WTC11 (cell line): ENCODE results near the gene AKNAD1. TPM values are rescaled to one million over a fixed set of nuclear protein-coding genes. Genes with fewer than 3 reads are reported as not detected.

ENCODE experiments used
- ATAC-seq: fragments of 200-7000 bp; cut with Tn5 transposase; 2 replicates; pipeline ENCODE4 v1.10.0; 2021; ENCODE audit warnings: mild to moderate bottlenecking, moderate library complexity
- CTCF ChIA-PET: fragments of 300-600 bp; sonication (Branson Sonifier 250); formaldehyde crosslinking; loops from one replicate; lab custom pipeline; 2021; ENCODE audit warnings: antibody characterized with exemption; lab: Charles Lee
- POLR2A ChIA-PET: fragments of 350-600 bp; sonication (Branson Sonifier 250); formaldehyde crosslinking; loops from one replicate; lab custom pipeline; 2021; ENCODE audit warnings: antibody characterized with exemption; lab: Charles Lee
- DNase-seq: peaks from one replicate; pipeline ENCODE4 v3.0.0; 2021; ENCODE audit warnings: low spot score
- H3K27ac Mint-ChIP-seq: 2 replicates; pipeline ENCODE4 v1.8.0; 2021; ENCODE audit warnings: mixed read lengths
- H3K27me3 Mint-ChIP-seq: 2 replicates; pipeline ENCODE4 v1.8.0; 2021; ENCODE audit warnings: low read depth, mild to moderate bottlenecking, moderate library complexity, mixed read lengths
- H3K36me3 Mint-ChIP-seq: 2 replicates; pipeline ENCODE4 v1.8.0; 2021; ENCODE audit warnings: mixed read lengths
- H3K4me1 Mint-ChIP-seq: 2 replicates; pipeline ENCODE4 v1.8.0; 2022; ENCODE audit warnings: mixed read lengths
- H3K4me3 Mint-ChIP-seq: 2 replicates; pipeline ENCODE4 v1.8.0; 2021; ENCODE audit warnings: mild to moderate bottlenecking, moderate library complexity, mixed read lengths
- H3K9me3 Mint-ChIP-seq: 2 replicates; pipeline ENCODE4 v1.8.0; 2021; ENCODE audit warnings: mixed read lengths
- CBFB ChIP-seq: sonication (generic); formaldehyde crosslinking; IDR thresholded peaks from 2 replicates; pipeline ENCODE4 v1.8.1; 2022; ENCODE audit warnings: mild to moderate bottlenecking, low read depth, missing genetic modification reagents
- ESRRA ChIP-seq: sonication (generic); formaldehyde crosslinking; IDR thresholded peaks from 2 replicates; pipeline ENCODE4 v1.8.1; 2022; ENCODE audit warnings: mild to moderate bottlenecking, missing genetic modification reagents, borderline replicate concordance
- FOXJ3 ChIP-seq: sonication (generic); formaldehyde crosslinking; IDR thresholded peaks from 2 replicates; pipeline ENCODE4 v1.9.0; 2021; ENCODE audit warnings: missing genetic modification reagents, mild to moderate bottlenecking, borderline replicate concordance
- GRHL2 ChIP-seq: fragments of 250-450 bp; sonication (Bioruptor Pico); IDR thresholded peaks from 2 replicates; pipeline ENCODE4 v1.8.0; 2022; ENCODE audit warnings: mild to moderate bottlenecking, moderate library complexity; ENCODE audit not compliant: insufficient replicate concordance, severe bottlenecking
- GTF2I ChIP-seq: fragments of 250-450 bp; sonication (Bioruptor Pico); conservative IDR thresholded peaks from 2 replicates; pipeline ENCODE4 v1.4.0; 2021; ENCODE audit warnings: mild to moderate bottlenecking
- HMGA2 ChIP-seq: fragments of 250-450 bp; sonication (Bioruptor Pico); IDR thresholded peaks from 2 replicates; pipeline ENCODE4 v1.4.0; 2021; ENCODE audit warnings: mild to moderate bottlenecking, moderate library complexity
- IRF2 ChIP-seq: sonication (generic); formaldehyde crosslinking; IDR thresholded peaks from 2 replicates; pipeline ENCODE4 v1.8.0; 2022; ENCODE audit warnings: low read depth, missing genetic modification reagents, borderline replicate concordance
- JUN ChIP-seq: sonication (generic); formaldehyde crosslinking; IDR thresholded peaks from 2 replicates; pipeline ENCODE4 v1.8.0; 2023; ENCODE audit warnings: mild to moderate bottlenecking, missing genetic modification reagents
- MXD4 ChIP-seq: fragments of 250-450 bp; sonication (Bioruptor Pico); IDR thresholded peaks from 2 replicates; pipeline ENCODE4 v1.8.0; 2021; ENCODE audit warnings: mild to moderate bottlenecking, moderate library complexity, borderline replicate concordance
- NFYB ChIP-seq: sonication (generic); formaldehyde crosslinking; conservative IDR thresholded peaks from 2 replicates; pipeline ENCODE4 v1.8.0; 2022; ENCODE audit warnings: low read depth, missing genetic modification reagents
- NR1H2 ChIP-seq: sonication (generic); formaldehyde crosslinking; IDR thresholded peaks from 2 replicates; pipeline ENCODE4 v1.9.0; 2021; ENCODE audit warnings: mild to moderate bottlenecking, moderate library complexity, missing genetic modification reagents
- NR3C1 ChIP-seq: sonication (generic); formaldehyde crosslinking; conservative IDR thresholded peaks from 2 replicates; pipeline ENCODE4 v1.8.1; 2023; ENCODE audit warnings: low read depth, mild to moderate bottlenecking, missing genetic modification reagents
- SOX15 ChIP-seq: fragments of 250-450 bp; sonication (Bioruptor Pico); IDR thresholded peaks from 2 replicates; pipeline ENCODE4 v1.9.0; 2021; ENCODE audit warnings: mild to moderate bottlenecking
- TEAD1 ChIP-seq: sonication (generic); formaldehyde crosslinking; IDR thresholded peaks from 2 replicates; pipeline ENCODE4 v1.8.0; 2022; ENCODE audit warnings: mild to moderate bottlenecking, missing genetic modification reagents
- TP53 ChIP-seq: sonication (generic); formaldehyde crosslinking; IDR thresholded peaks from 2 replicates; pipeline ENCODE4 v1.8.1; 2023; ENCODE audit warnings: mild to moderate bottlenecking, missing genetic modification reagents
- ZBTB21 ChIP-seq: sonication (generic); formaldehyde crosslinking; IDR thresholded peaks from 2 replicates; pipeline ENCODE4 v1.8.1; 2023; ENCODE audit warnings: mild to moderate bottlenecking, missing genetic modification reagents, borderline replicate concordance
- ZNF232 ChIP-seq: sonication (generic); formaldehyde crosslinking; IDR thresholded peaks from 2 replicates; pipeline ENCODE4 v1.8.0; 2022; ENCODE audit warnings: mild to moderate bottlenecking, missing genetic modification reagents
- ZNF416 ChIP-seq: fragments of 250-450 bp; sonication (Bioruptor Pico); IDR thresholded peaks from 2 replicates; pipeline ENCODE4 v1.9.0; 2021; ENCODE audit warnings: mild to moderate bottlenecking, inconsistent platforms
- ZNF423 ChIP-seq: fragments of 250-450 bp; sonication (Bioruptor Pico); IDR thresholded peaks from 2 replicates; pipeline ENCODE4 v2.1.2; 2022; ENCODE audit warnings: mild to moderate bottlenecking, moderate library complexity
- ZNF671 ChIP-seq: fragments of 250-450 bp; sonication (Bioruptor Pico); IDR thresholded peaks from 2 replicates; pipeline ENCODE4 v1.8.0; 2021; ENCODE audit warnings: mild to moderate bottlenecking
- ZSCAN18 ChIP-seq: fragments of 250-450 bp; sonication (Bioruptor Pico); IDR thresholded peaks from 2 replicates; pipeline ENCODE4 v2.1.2; 2022; ENCODE audit warnings: mild to moderate bottlenecking, moderate library complexity
- total RNA-seq: library from RNA; stranded (reverse); gene quantifications from 3 replicates; pipeline ENCODE4 v1.2.3, GENCODE V29; 2021
- TF ChIP-seq, protein P1 (sequence below): sonication (generic); formaldehyde crosslinking; conservative IDR thresholded peaks from 2 replicates; pipeline ENCODE4 v1.8.1; 2022; ENCODE audit warnings: mild to moderate bottlenecking, missing genetic modification reagents
- TF ChIP-seq, protein P2 (sequence below): sonication (generic); formaldehyde crosslinking; IDR thresholded peaks from 2 replicates; pipeline ENCODE4 v1.8.0; 2023; ENCODE audit warnings: missing genetic modification reagents

AKNAD1 gene
- total RNA-seq, 1 experiment from 2014 or later: not detected

DNA sequence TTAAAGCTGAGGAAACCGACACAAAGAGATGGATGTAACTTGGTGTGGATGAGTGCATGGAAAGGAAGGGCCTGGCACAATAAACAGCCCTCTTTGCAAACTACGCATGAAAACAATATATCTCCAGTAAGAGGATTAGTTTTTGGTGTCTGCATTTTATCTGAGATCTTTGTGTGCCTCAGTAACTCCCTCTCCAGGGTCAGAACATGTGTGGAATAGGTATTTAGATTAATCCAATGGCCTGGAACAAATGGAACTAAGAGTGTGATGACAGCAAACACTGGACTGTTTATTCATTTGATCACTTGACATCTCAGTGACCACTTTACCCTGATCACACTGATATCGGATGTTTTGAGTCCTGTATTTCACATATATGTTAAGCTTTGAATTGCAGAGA is 45.3 kb downstream of the AKNAD1 start:
- no peak for DNase-seq
- POLR2A ChIA-PET: no interaction called here
- no peak overlapping the region for H3K27ac Mint-ChIP-seq
- no peaks in the 10 kb centered on the region for H3K27me3 Mint-ChIP-seq
- peaks cover 28% of the 10 kb centered on the region for H3K4me1 Mint-ChIP-seq
- TF ChIP-seq TEAD1 (CRISPR knock-in tag): no peak
- no peak for TF ChIP-seq SOX15 (CRISPR knock-in tag)
- TF ChIP-seq ESRRA: no peak
- TF ChIP-seq, all 79 proteins: peak for 0
- CTCF ChIA-PET: no interaction called here
- no peak for ATAC-seq
- Mint-ChIP-seq H3K4me3 (no peak overlapping the region), H3K36me3 (peaks cover 5% of the 10 kb centered on the region), H3K9me3 (no peaks in the 10 kb centered on the region)

DNA sequence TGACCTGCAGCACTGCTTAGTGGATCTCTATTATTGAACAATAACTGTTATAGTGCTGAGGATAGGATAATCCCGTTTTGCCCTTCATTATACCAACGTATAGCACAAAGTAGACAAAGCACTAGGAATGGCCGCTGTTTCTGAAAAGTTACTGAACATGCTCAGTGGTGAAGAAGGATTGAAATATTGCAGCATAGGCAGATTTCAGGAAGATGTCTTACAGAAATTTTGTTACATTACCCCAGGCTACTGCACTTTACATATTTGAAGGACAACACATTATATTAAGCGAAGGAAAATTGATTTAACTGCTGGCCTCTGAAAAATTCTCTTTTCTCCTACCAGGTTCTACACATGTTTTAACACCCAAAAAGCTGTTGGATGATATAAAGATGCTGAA is 48.5 kb downstream of the AKNAD1 start:
- H3K4me1 Mint-ChIP-seq: peaks cover 2% of the 10 kb centered on the region; the same call in 1 of the 2 replicates
- no peak overlapping the region for H3K4me3 Mint-ChIP-seq
- CTCF ChIA-PET: no interaction called here
- POLR2A ChIA-PET: no interaction called here
- H3K27me3 Mint-ChIP-seq: no peaks in the 10 kb centered on the region
- no peak overlapping the region for H3K27ac Mint-ChIP-seq
- no peak for DNase-seq
- H3K9me3 Mint-ChIP-seq: no peaks in the 10 kb centered on the region
- ATAC-seq: no peak
- TF ChIP-seq ZSCAN18 (no peak), SOX15 (CRISPR knock-in tag) (no peak), CBFB (CRISPR knock-in tag) (no peak), NFYB (CRISPR knock-in tag) (no peak), NR3C1 (CRISPR knock-in tag) (no peak), JUN (CRISPR knock-in tag) (no peak), GRHL2 (CRISPR knock-in tag) (no peak), GTF2I (CRISPR knock-in tag) (no peak), ZNF232 (no peak), ZBTB21 (no peak), IRF2 (CRISPR knock-in tag) (no peak)
- TF ChIP-seq, protein P1, sequence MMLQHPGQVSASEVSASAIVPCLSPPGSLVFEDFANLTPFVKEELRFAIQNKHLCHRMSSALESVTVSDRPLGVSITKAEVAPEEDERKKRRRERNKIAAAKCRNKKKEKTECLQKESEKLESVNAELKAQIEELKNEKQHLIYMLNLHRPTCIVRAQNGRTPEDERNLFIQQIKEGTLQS (CRISPR knock-in tag): no peak
- TF ChIP-seq, protein P2, sequence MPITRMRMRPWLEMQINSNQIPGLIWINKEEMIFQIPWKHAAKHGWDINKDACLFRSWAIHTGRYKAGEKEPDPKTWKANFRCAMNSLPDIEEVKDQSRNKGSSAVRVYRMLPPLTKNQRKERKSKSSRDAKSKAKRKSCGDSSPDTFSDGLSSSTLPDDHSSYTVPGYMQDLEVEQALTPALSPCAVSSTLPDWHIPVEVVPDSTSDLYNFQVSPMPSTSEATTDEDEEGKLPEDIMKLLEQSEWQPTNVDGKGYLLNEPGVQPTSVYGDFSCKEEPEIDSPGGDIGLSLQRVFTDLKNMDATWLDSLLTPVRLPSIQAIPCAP (CRISPR knock-in tag): no peak
- H3K36me3 Mint-ChIP-seq: peaks cover 7% of the 10 kb centered on the region

GRCh38 chr1:108803548-108803947 is 53.3 kb downstream of the AKNAD1 start:
- DNase-seq (no peak), ATAC-seq (no peak)
- H3K4me3 Mint-ChIP-seq: no peak overlapping the region
- CTCF ChIA-PET: no interaction called here
- no peak for TF ChIP-seq NR1H2 (CRISPR knock-in tag)
- TF ChIP-seq MXD4: no peak
- no peak for TF ChIP-seq HMGA2 (CRISPR knock-in tag)
- no peak for TF ChIP-seq TP53
- no peak for TF ChIP-seq ZNF423 (CRISPR knock-in tag)
- TF ChIP-seq ZNF671 (CRISPR knock-in tag): no peak
- no peak for TF ChIP-seq FOXJ3 (CRISPR knock-in tag)
- no peak for TF ChIP-seq ZNF416 (CRISPR knock-in tag)
- TF ChIP-seq, all 79 proteins: peak for 0
- no peak overlapping the region for H3K27ac Mint-ChIP-seq
- POLR2A ChIA-PET: no interaction called here
- H3K36me3 Mint-ChIP-seq: peaks cover 10% of the 10 kb centered on the region
- no peaks in the 10 kb centered on the region for H3K27me3 Mint-ChIP-seq
- no peaks in the 10 kb centered on the region for H3K4me1 Mint-ChIP-seq
- no peaks in the 10 kb centered on the region for H3K9me3 Mint-ChIP-seq
